H9 (cell line): ENCODE measurements around the gene CBFA2T2. TPM values are rescaled to one million over a fixed set of nuclear protein-coding genes. Genes with fewer than 3 reads are reported as not detected.

Experiments used
- DNase-seq: peaks from one replicate; pipeline ENCODE4 v3.0.0-alpha.2; 2017
- H2AFZ ChIP-seq: one replicate; pipeline ENCODE4 v1.6.1; 2013; ENCODE audit warnings: mild to moderate bottlenecking, low read length, control low read depth, moderate library complexity
- H2AK5ac ChIP-seq: 2 replicates; pipeline ENCODE4 v1.6.1; 2013; ENCODE audit warnings: low read length, control low read depth, mixed read lengths; ENCODE audit not compliant: insufficient read length
- H2BK120ac ChIP-seq: one replicate; pipeline ENCODE4 v1.6.1; 2013; ENCODE audit warnings: low read depth, mild to moderate bottlenecking, low read length, control low read depth, inconsistent platforms; ENCODE audit not compliant: poor library complexity, severe bottlenecking
- H2BK12ac ChIP-seq: 2 replicates; pipeline ENCODE4 v1.6.1; 2013; ENCODE audit warnings: low read length, control low read depth, mixed read lengths, low read depth; ENCODE audit not compliant: insufficient read length
- H2BK15ac ChIP-seq: 2 replicates; pipeline ENCODE4 v1.6.1; 2013; ENCODE audit warnings: low read depth, low read length, control low read depth
- H2BK20ac ChIP-seq: one replicate; pipeline ENCODE4 v1.6.1; 2013; ENCODE audit warnings: low read depth, mild to moderate bottlenecking, low read length, control low read depth, inconsistent platforms; ENCODE audit not compliant: poor library complexity, severe bottlenecking
- H2BK5ac ChIP-seq: 2 replicates; pipeline ENCODE4 v1.6.1; 2013; ENCODE audit warnings: low read length, control low read depth, mixed read lengths; ENCODE audit not compliant: insufficient read length
- H3K14ac ChIP-seq: 2 replicates; pipeline ENCODE4 v1.6.1; 2013; ENCODE audit warnings: low read length, control low read depth; ENCODE audit not compliant: insufficient read depth
- H3K18ac ChIP-seq: 2 replicates; pipeline ENCODE4 v1.6.1; 2013; ENCODE audit warnings: low read depth, mild to moderate bottlenecking, mixed read lengths, low read length, control low read depth; ENCODE audit not compliant: insufficient read length
- H3K23ac ChIP-seq: 2 replicates; pipeline ENCODE4 v1.6.1; 2013; ENCODE audit warnings: low read length, control low read depth, mixed read lengths, low read depth; ENCODE audit not compliant: insufficient read length
- H3K23me2 ChIP-seq: 2 replicates; pipeline ENCODE4 v1.6.1; 2013; ENCODE audit warnings: low read depth, mild to moderate bottlenecking, mixed read lengths, low read length, control low read depth; ENCODE audit not compliant: insufficient read length, poor library complexity, severe bottlenecking
- H3K27ac ChIP-seq: 2 replicates; pipeline ENCODE4 v1.5.1; 2013; ENCODE audit warnings: low read length, control low read depth, mixed read lengths, low read depth; ENCODE audit not compliant: insufficient read length
- H3K27me3 ChIP-seq: 2 replicates; pipeline ENCODE4 v1.6.1; 2013; ENCODE audit warnings: low read length, control low read depth, inconsistent platforms; ENCODE audit not compliant: insufficient read depth
- H3K4ac ChIP-seq: 2 replicates; pipeline ENCODE4 v1.6.1; 2013; ENCODE audit warnings: low read depth, mild to moderate bottlenecking, control low read depth, inconsistent platforms, low read length, moderate library complexity
- H3K4me1 ChIP-seq: 2 replicates; pipeline ENCODE4 v1.6.1; 2013; ENCODE audit warnings: low read length, control low read depth, inconsistent platforms; ENCODE audit not compliant: insufficient read depth
- H3K4me2 ChIP-seq: 2 replicates; pipeline ENCODE4 v1.6.1; 2013; ENCODE audit warnings: low read length, control low read depth, mixed read lengths; ENCODE audit not compliant: insufficient read length, insufficient read depth
- H3K56ac ChIP-seq: 2 replicates; pipeline ENCODE4 v1.6.1; 2013; ENCODE audit warnings: low read depth, mild to moderate bottlenecking, mixed read lengths, low read length, control low read depth; ENCODE audit not compliant: insufficient read length
- H3K79me1 ChIP-seq: 2 replicates; pipeline ENCODE4 v1.6.1; 2013; ENCODE audit warnings: low read depth, mild to moderate bottlenecking, moderate library complexity, low read length, control low read depth, inconsistent platforms; ENCODE audit not compliant: insufficient read depth, poor library complexity, severe bottlenecking
- H3K79me2 ChIP-seq: 2 replicates; pipeline ENCODE4 v1.6.1; 2013; ENCODE audit warnings: low read length, control low read depth, inconsistent platforms; ENCODE audit not compliant: insufficient read depth
- H3K9ac ChIP-seq: 2 replicates; pipeline ENCODE4 v1.6.1; 2013; ENCODE audit warnings: low read length, control low read depth, mixed read lengths; ENCODE audit not compliant: insufficient read length; ENCODE audit errors: extremely low read depth
- H3K9me3 ChIP-seq: one replicate; pipeline ENCODE4 v1.6.1; 2013; ENCODE audit warnings: low read depth, low read length, inconsistent platforms; ENCODE audit not compliant: control insufficient read depth
- H3T11ph ChIP-seq: one replicate; pipeline ENCODE4 v1.6.1; 2013; ENCODE audit warnings: mild to moderate bottlenecking, low read length, control low read depth, inconsistent platforms
- H4K20me1 ChIP-seq: one replicate; pipeline ENCODE4 v1.6.1; 2013; ENCODE audit not compliant: control insufficient read depth, insufficient read length, insufficient read depth
- H4K5ac ChIP-seq: 2 replicates; pipeline ENCODE4 v1.6.1; 2013; ENCODE audit warnings: low read depth, mild to moderate bottlenecking, mixed read lengths, low read length, control low read depth; ENCODE audit not compliant: insufficient read length
- H4K8ac ChIP-seq: replicated peaks from 2 replicates; pipeline ENCODE4 v1.6.1; 2013; ENCODE audit warnings: low read length, control low read depth, mixed read lengths, low read depth; ENCODE audit not compliant: insufficient read length
- H4K91ac ChIP-seq: 2 replicates; pipeline ENCODE4 v1.6.1; 2013; ENCODE audit warnings: low read depth, mild to moderate bottlenecking, moderate library complexity, mixed read lengths, low read length, control low read depth; ENCODE audit not compliant: insufficient read length
- H3K27ac Mint-ChIP-seq, 3 experiments: 2 replicates in 2 of 3; 3 replicates in 1 of 3; pipeline ENCODE4 v1.8.0; 2020 to 2021; ENCODE audit warnings: mixed read lengths in 3 of 3, mild to moderate bottlenecking in 1 of 3, moderate library complexity in 1 of 3
- H3K27me3 Mint-ChIP-seq: 2 replicates; pipeline ENCODE4 v1.8.0; 2021; ENCODE audit warnings: low read depth, mild to moderate bottlenecking, moderate library complexity, mixed read lengths
- H3K36me3 Mint-ChIP-seq, 3 experiments: 2 replicates in 2 of 3; 3 replicates in 1 of 3; pipeline ENCODE4 v1.8.0; 2020 to 2021; ENCODE audit warnings: low read depth in 3 of 3, mixed read lengths in 3 of 3; ENCODE audit not compliant: insufficient read depth in 1 of 3
- H3K4me1 Mint-ChIP-seq, 2 experiments: 2 replicates each; pipeline ENCODE4 v1.8.0; 2020; ENCODE audit warnings: mixed read lengths in 2 of 2
- H3K4me3 Mint-ChIP-seq, 2 experiments: 2 replicates in 1 of 2; 3 replicates in 1 of 2; pipeline ENCODE4 v1.8.0; 2020 to 2021; ENCODE audit warnings: mild to moderate bottlenecking in 2 of 2, mixed read lengths in 2 of 2, moderate library complexity in 1 of 2
- H3K9me3 Mint-ChIP-seq, 2 experiments: 2 replicates in 1 of 2; 3 replicates in 1 of 2; pipeline ENCODE4 v1.8.0; 2020; ENCODE audit warnings: mild to moderate bottlenecking in 2 of 2, mixed read lengths in 2 of 2, moderate library complexity in 1 of 2
- CTCF ChIP-seq: fragments of 200-600 bp; sonication (generic); conservative IDR thresholded peaks from 3 replicates; pipeline ENCODE4 v1.8.0; 2021; ENCODE audit warnings: antibody characterized with exemption, mild to moderate bottlenecking
- WGBS: extraction: QIAGEN DNeasy Blood & Tissue Kit; methylation state at CpG from one replicate; pipeline ENCODE4 v1.1.7; 2013; ENCODE audit warnings: missing lambda C conversion rate, low lambda C conversion rate, mixed read lengths; ENCODE audit not compliant: insufficient read length; ENCODE audit errors: extremely low coverage; 5-methylcytosine and 5-hydroxymethylcytosine counted together
- total RNA-seq: library from RNA; stranded (reverse); gene quantifications from 2 replicates; pipeline ENCODE4 v1.2.1, GENCODE V29; 2021

CBFA2T2 gene
- total RNA-seq, 1 experiment from 2014 or later, result 11.2 TPM

DNA sequence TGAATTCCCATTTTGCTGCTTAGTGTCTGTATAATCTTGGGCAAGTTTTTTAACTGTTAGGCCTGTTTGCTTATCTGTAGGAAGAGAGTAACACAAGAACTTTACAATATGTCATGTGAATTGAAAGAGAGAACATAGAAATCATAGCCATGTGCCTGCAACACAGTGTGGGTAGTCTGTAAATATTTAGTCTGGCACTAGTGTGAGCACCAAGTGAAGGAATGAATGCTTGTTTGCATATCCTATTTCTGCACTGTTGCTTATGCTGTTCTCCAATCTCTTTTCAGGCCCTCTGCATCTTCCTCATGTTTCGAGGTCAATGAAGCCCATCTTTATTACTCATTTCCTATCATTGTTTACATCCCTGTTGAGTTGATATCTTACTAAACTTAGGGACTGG, 49.2 kb downstream of the CBFA2T2 start:
- Mint-ChIP-seq H3K27ac (peak overlapping the region in 1 of 3 experiments; percentile 33; a peak in 2 of 7 replicates), H3K4me1 (no peaks in the 10 kb centered on the region), H3K4me3 (no peak overlapping the region), H3K36me3 (peaks cover 11 to 18% (median 14%) of the 10 kb centered on the region in 3 experiments), H3K9me3 (peaks cover 12 to 15% of the 10 kb centered on the region in 2 experiments), H3K27me3 (peaks cover 3% of the 10 kb centered on the region; the same call in 1 of the 2 replicates)
- H3K56ac ChIP-seq, result no peak overlapping the region
- no peak for DNase-seq
- H4K5ac ChIP-seq, result no peak overlapping the region
- H3K18ac ChIP-seq, result no peak overlapping the region
- no peaks in the 10 kb centered on the region for H3K79me1 ChIP-seq
- no peak overlapping the region for H2BK5ac ChIP-seq
- H3T11ph ChIP-seq, result peak overlapping the region; percentile 54
- no peak overlapping the region for H2BK12ac ChIP-seq
- H2AFZ ChIP-seq, result no peak overlapping the region
- WGBS, result no CpG with 5 or more reads among the region's 1 CpG
- H3K9me3 ChIP-seq, result no peaks in the 10 kb centered on the region
- no peaks in the 10 kb centered on the region for H3K23me2 ChIP-seq
- no peak overlapping the region for H3K4ac ChIP-seq
- H3K4me2 ChIP-seq, result no peak overlapping the region
- H3K79me2 ChIP-seq, result no peaks in the 10 kb centered on the region
- H3K23ac ChIP-seq, result no peak overlapping the region
- H4K20me1 ChIP-seq, result no peaks in the 10 kb centered on the region
- H2BK20ac ChIP-seq, result no peak overlapping the region
- no peak for TF ChIP-seq CTCF
- no peak overlapping the region for H2AK5ac ChIP-seq
- H2BK120ac ChIP-seq, result no peak overlapping the region
- H3K27ac ChIP-seq, result no peak overlapping the region
- no peak overlapping the region for H4K91ac ChIP-seq
- H3K9ac ChIP-seq, result no peak overlapping the region
- no peak overlapping the region for H4K8ac ChIP-seq
- H3K14ac ChIP-seq, result no peak overlapping the region
- no peaks in the 10 kb centered on the region for H3K27me3 ChIP-seq
- no peak overlapping the region for H2BK15ac ChIP-seq
- no peaks in the 10 kb centered on the region for H3K4me1 ChIP-seq
